Prostate gland (tissue), 2 donors: Measurements from ENCODE around the gene ZNF391.

Experiments
- CTCF ChIP-seq, 4 experiments: fragments of 200-600 bp in 2 of 4; fragments of 450-650 bp in 2 of 4; sonication (generic) in 2 of 4; IDR thresholded peaks; 1 replicate in 3 of 4; 2 replicates in 1 of 4; pipeline ENCODE4 v1.5.1; 2016 to 2019; ENCODE audit warnings: antibody characterized with exemption in 4 of 4, mild to moderate bottlenecking in 2 of 4, moderate library complexity in 2 of 4
- POLR2AphosphoS5 ChIP-seq: sonication (generic); formaldehyde crosslinking; IDR thresholded peaks from one replicate; pipeline ENCODE4 v1.6.1; 2017; ENCODE audit warnings: antibody characterized with exemption

- TF ChIP-seq CTCF (IDR thresholded peaks at IDR 0.05) = no peak
- TF ChIP-seq POLR2AphosphoS5 = no peak
These were observed 26.4 kb downstream of the ZNF391 start for GRCh38 chr6:27414996-27415395.
